Measurements from ENCODE around the gene SULT1A1.

The SULT1A1 gene

GRCh38 chr16:28592511-28592910 lies 17.3 kb downstream of the SULT1A1 start:
- no peak for TF ChIP-seq REST (IDR thresholded peaks at IDR 0.05; ENCODE audit: insufficient replicate concordance, low read depth)
- no peak for TF ChIP-seq SPI1 (IDR thresholded peaks at IDR 0.05; ENCODE audit: borderline replicate concordance, low read depth)
- TF ChIP-seq, protein P1, sequence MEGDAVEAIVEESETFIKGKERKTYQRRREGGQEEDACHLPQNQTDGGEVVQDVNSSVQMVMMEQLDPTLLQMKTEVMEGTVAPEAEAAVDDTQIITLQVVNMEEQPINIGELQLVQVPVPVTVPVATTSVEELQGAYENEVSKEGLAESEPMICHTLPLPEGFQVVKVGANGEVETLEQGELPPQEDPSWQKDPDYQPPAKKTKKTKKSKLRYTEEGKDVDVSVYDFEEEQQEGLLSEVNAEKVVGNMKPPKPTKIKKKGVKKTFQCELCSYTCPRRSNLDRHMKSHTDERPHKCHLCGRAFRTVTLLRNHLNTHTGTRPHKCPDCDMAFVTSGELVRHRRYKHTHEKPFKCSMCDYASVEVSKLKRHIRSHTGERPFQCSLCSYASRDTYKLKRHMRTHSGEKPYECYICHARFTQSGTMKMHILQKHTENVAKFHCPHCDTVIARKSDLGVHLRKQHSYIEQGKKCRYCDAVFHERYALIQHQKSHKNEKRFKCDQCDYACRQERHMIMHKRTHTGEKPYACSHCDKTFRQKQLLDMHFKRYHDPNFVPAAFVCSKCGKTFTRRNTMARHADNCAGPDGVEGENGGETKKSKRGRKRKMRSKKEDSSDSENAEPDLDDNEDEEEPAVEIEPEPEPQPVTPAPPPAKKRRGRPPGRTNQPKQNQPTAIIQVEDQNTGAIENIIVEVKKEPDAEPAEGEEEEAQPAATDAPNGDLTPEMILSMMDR (IDR thresholded peaks at IDR 0.05; ENCODE audit: insufficient read depth, low read length), result no peak
- 0 out of 2 replicates have a peak, but pooled peaks have one; percentile 11 for TF ChIP-seq POLR2AphosphoS5 (IDR thresholded peaks at IDR 0.05; ENCODE audit: low read depth)
- TF ChIP-seq GABPA (IDR thresholded peaks at IDR 0.05; ENCODE audit: low read depth), result no peak
- no peak for DNase-seq (ENCODE audit: low read depth in 1 of 2, low spot score in 1 of 2)
- Histone ChIP-seq H3K4me3 (replicated peaks; ENCODE audit: insufficient read depth, low read length) (no peak overlapping the region), H3K27ac (replicated peaks) (no peak overlapping the region), H3K27me3 (ENCODE audit: insufficient read depth, poor library complexity, severe bottlenecking) (no peaks in the 10 kb centered on the region)

DNA sequence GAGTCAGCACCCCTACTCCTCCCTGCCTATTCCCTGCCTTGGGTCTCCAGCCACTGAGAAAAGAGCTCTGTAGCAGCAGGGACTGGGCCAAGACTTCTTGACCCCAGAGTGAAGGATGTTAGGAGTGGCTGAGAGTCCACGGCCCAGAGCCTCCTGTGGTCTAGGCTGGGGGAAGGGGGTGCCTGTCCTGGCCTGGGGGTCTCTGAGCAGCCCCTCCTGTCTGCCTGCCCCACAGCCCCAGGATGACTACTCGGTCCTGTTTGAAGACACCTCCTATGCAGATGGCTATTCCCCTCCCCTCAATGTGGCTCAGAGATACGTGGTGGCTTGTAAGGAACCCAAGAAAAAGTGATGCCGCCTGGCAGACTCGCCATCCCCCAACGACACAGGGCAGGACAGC lies 18.5 kb downstream of the SULT1A1 start:
- Histone ChIP-seq H3K27ac (replicated peaks) (no peak overlapping the region), H3K4me3 (replicated peaks; ENCODE audit: insufficient read depth, low read length) (no peak overlapping the region), H3K27me3 (ENCODE audit: insufficient read depth, poor library complexity, severe bottlenecking) (no peaks in the 10 kb centered on the region)
- no peak for TF ChIP-seq GABPA (IDR thresholded peaks at IDR 0.05; ENCODE audit: low read depth)
- DNase-seq (ENCODE audit: low read depth in 1 of 2, low spot score in 1 of 2), result no peak

GRCh38 chr16:28590384-28591340 lies 19.2 kb downstream of the SULT1A1 start:
- H3K4me3 ChIP-seq (replicated peaks; ENCODE audit: insufficient read depth, low read length), result no peak overlapping the region
- DNase-seq (ENCODE audit: low read depth in 1 of 2, low spot score in 1 of 2), result no peak
- no peak for TF ChIP-seq SPI1 (IDR thresholded peaks at IDR 0.05; ENCODE audit: borderline replicate concordance, low read depth)
- no peak for TF ChIP-seq GABPA (IDR thresholded peaks at IDR 0.05; ENCODE audit: low read depth)
- no peak for TF ChIP-seq POLR2AphosphoS5 (IDR thresholded peaks at IDR 0.05; ENCODE audit: low read depth)
- TF ChIP-seq REST (IDR thresholded peaks at IDR 0.05; ENCODE audit: insufficient replicate concordance, low read depth), result no peak
- TF ChIP-seq, protein P1 (IDR thresholded peaks at IDR 0.05; ENCODE audit: insufficient read depth, low read length), result no peak

GRCh38 chr16:28589930-28590329 lies 19.9 kb downstream of the SULT1A1 start:
- Histone ChIP-seq H3K27me3 (ENCODE audit: insufficient read depth, poor library complexity, severe bottlenecking) (no peaks in the 10 kb centered on the region), H3K4me3 (replicated peaks; ENCODE audit: insufficient read depth, low read length) (no peak overlapping the region), H3K27ac (replicated peaks) (no peak overlapping the region)
- no peak for DNase-seq (ENCODE audit: low read depth in 1 of 2, low spot score in 1 of 2)
- TF ChIP-seq POLR2AphosphoS5 (IDR thresholded peaks at IDR 0.05; ENCODE audit: low read depth) (no peak), REST (IDR thresholded peaks at IDR 0.05; ENCODE audit: insufficient replicate concordance, low read depth) (no peak), SPI1 (IDR thresholded peaks at IDR 0.05; ENCODE audit: borderline replicate concordance, low read depth) (no peak), GABPA (IDR thresholded peaks at IDR 0.05; ENCODE audit: low read depth) (no peak)
- TF ChIP-seq, protein P1 (IDR thresholded peaks at IDR 0.05; ENCODE audit: insufficient read depth, low read length), result no peak

More at GRCh38 chr16:28590384-28591340, 19.2 kb downstream of the SULT1A1 start:
- H3K27ac ChIP-seq (replicated peaks), result no peak overlapping the region
- no peaks in the 10 kb centered on the region for H3K27me3 ChIP-seq (ENCODE audit: insufficient read depth, poor library complexity, severe bottlenecking)

Measured in HL-60 (cell line).